DND-41 (cell line): Measurements from ENCODE around the gene ANGPTL8.

Experiments used
- ATAC-seq: fragments of 200-7000 bp; cut with Tn5 transposase; 3 replicates; pipeline ENCODE4 v1.9.1; 2021; ENCODE audit warnings: low read depth; ENCODE audit not compliant: insufficient read depth
- DNase-seq: peaks from one replicate; pipeline ENCODE4 v3.0.0-alpha.2; 2020
- H2AFZ ChIP-seq: 2 replicates; pipeline ENCODE4 v1.6.0; 2012; ENCODE audit warnings: low read depth, low read length
- H3K27ac ChIP-seq: 2 replicates; pipeline ENCODE4 v1.5.1; 2012; ENCODE audit warnings: low read length, inconsistent platforms
- H3K27me3 ChIP-seq: fragments of 200-600 bp; sonication (generic); 2 replicates; pipeline ENCODE4 v1.6.0; 2012; ENCODE audit warnings: low read length, mild to moderate bottlenecking, inconsistent platforms; ENCODE audit not compliant: insufficient read depth, poor library complexity
- H3K36me3 ChIP-seq: 2 replicates; pipeline ENCODE4 v1.5.1; 2012; ENCODE audit warnings: low read length, inconsistent platforms; ENCODE audit not compliant: insufficient read depth
- H3K4me1 ChIP-seq: 2 replicates; pipeline ENCODE4 v1.5.1; 2012; ENCODE audit warnings: mild to moderate bottlenecking, low read length; ENCODE audit not compliant: insufficient read depth
- H3K4me2 ChIP-seq: 2 replicates; pipeline ENCODE4 v1.6.0; 2012; ENCODE audit warnings: mild to moderate bottlenecking, moderate library complexity, low read length, inconsistent platforms; ENCODE audit not compliant: insufficient read depth
- H3K4me3 ChIP-seq, 2 experiments: fragments of 200-600 bp in 1 of 2; shearing (Covaris generic) in 1 of 2; 2 replicates each; pipeline ENCODE4 v1.5.1; 2012 to 2016; ENCODE audit warnings: inconsistent platforms in 2 of 2, low read length in 2 of 2, mild to moderate bottlenecking in 2 of 2, low read depth in 1 of 2, moderate library complexity in 1 of 2
- H3K79me2 ChIP-seq: 2 replicates; pipeline ENCODE4 v1.6.0; 2012; ENCODE audit warnings: low read length, inconsistent platforms; ENCODE audit not compliant: insufficient read depth
- H3K9ac ChIP-seq: 2 replicates; pipeline ENCODE4 v1.6.0; 2012; ENCODE audit warnings: low read depth, mild to moderate bottlenecking, inconsistent platforms, low read length, moderate library complexity
- H3K9me3 ChIP-seq: 2 replicates; pipeline ENCODE4 v1.5.1; 2012; ENCODE audit warnings: low read length, moderate library complexity, mild to moderate bottlenecking, inconsistent platforms; ENCODE audit not compliant: insufficient read depth, severe bottlenecking
- H4K20me1 ChIP-seq: 2 replicates; pipeline ENCODE4 v1.6.0; 2012; ENCODE audit warnings: low read length; ENCODE audit not compliant: insufficient read depth
- CTCF ChIP-seq: IDR thresholded peaks from 2 replicates; pipeline ENCODE4 v1.5.1; 2012; ENCODE audit warnings: borderline replicate concordance, low read length, moderate library complexity, mild to moderate bottlenecking; ENCODE audit not compliant: poor library complexity, severe bottlenecking; ENCODE audit errors: extremely low read depth
- EZH2 ChIP-seq: IDR thresholded peaks from 3 replicates; pipeline ENCODE4 v1.6.1; 2012; ENCODE audit warnings: borderline replicate concordance, low read depth, mild to moderate bottlenecking, moderate library complexity, low read length, inconsistent platforms; ENCODE audit not compliant: severe bottlenecking

The ANGPTL8 gene

GRCh38 chr19:11257846-11258380 is 18.5 kb downstream of the ANGPTL8 start:
- no peak overlapping the region for H3K9ac ChIP-seq
- no peaks in the 10 kb centered on the region for H3K27me3 ChIP-seq
- no peak for DNase-seq
- no peak for TF ChIP-seq CTCF
- TF ChIP-seq EZH2, result no peak
- H3K4me2 ChIP-seq, result no peak overlapping the region
- H3K4me3 ChIP-seq, result no peak overlapping the region
- H2AFZ ChIP-seq, result no peak overlapping the region
- H3K79me2 ChIP-seq, result no peaks in the 10 kb centered on the region
- H3K36me3 ChIP-seq, result no peaks in the 10 kb centered on the region
- no peaks in the 10 kb centered on the region for H4K20me1 ChIP-seq
- H3K27ac ChIP-seq, result no peak overlapping the region
- no peak for ATAC-seq
- no peaks in the 10 kb centered on the region for H3K4me1 ChIP-seq
- no peaks in the 10 kb centered on the region for H3K9me3 ChIP-seq

- Histone ChIP-seq H3K27ac (no peak overlapping the region), H2AFZ (no peak overlapping the region), H3K9ac (no peak overlapping the region), H4K20me1 (no peaks in the 10 kb centered on the region), H3K36me3 (no peaks in the 10 kb centered on the region), H3K27me3 (peaks cover 7% of the 10 kb centered on the region), H3K4me3 (no peak overlapping the region), H3K4me1 (no peaks in the 10 kb centered on the region), H3K9me3 (no peaks in the 10 kb centered on the region), H3K79me2 (no peaks in the 10 kb centered on the region), H3K4me2 (no peak overlapping the region)
- TF ChIP-seq CTCF (no peak), EZH2 (no peak)
- ATAC-seq (no peak), DNase-seq (no peak)
Observed at GRCh38 chr19:11260996-11261395, 21.6 kb downstream of the ANGPTL8 start.

GRCh38 chr19:11261431-11261970 is 22.1 kb downstream of the ANGPTL8 start:
- no peak for TF ChIP-seq EZH2
- no peak for TF ChIP-seq CTCF
- H3K9ac ChIP-seq, result no peak overlapping the region
- no peaks in the 10 kb centered on the region for H3K9me3 ChIP-seq
- H3K79me2 ChIP-seq, result no peaks in the 10 kb centered on the region
- peaks cover 7% of the 10 kb centered on the region for H3K27me3 ChIP-seq
- no peaks in the 10 kb centered on the region for H4K20me1 ChIP-seq
- no peak overlapping the region for H3K27ac ChIP-seq
- H3K4me1 ChIP-seq, result no peaks in the 10 kb centered on the region
- DNase-seq (no peak), ATAC-seq (no peak)
- no peak overlapping the region for H3K4me3 ChIP-seq
- H3K4me2 ChIP-seq, result no peak overlapping the region
- no peaks in the 10 kb centered on the region for H3K36me3 ChIP-seq
- H2AFZ ChIP-seq, result no peak overlapping the region
